GM13976 (cell line): ENCODE results near the gene UTP20.

Experiments
- DNase-seq: peaks from one replicate; pipeline ENCODE4 v3.0.0; 2012; ENCODE audit warnings: low spot score
- CTCF ChIP-seq: IDR thresholded peaks from 2 replicates; pipeline ENCODE4 v1.5.1; 2012; ENCODE audit warnings: borderline replicate concordance, mild to moderate bottlenecking; ENCODE audit not compliant: insufficient read depth; ENCODE audit errors: extremely low read depth, missing control alignments, control extremely low read depth
- in situ Hi-C: fragments of 300-500 bp; cut with MboI; formaldehyde crosslinking; loops from one replicate; pipeline ENCODE4 v1.12.0; 2022; ENCODE audit warnings: low sequenced_read_pairs, mixed read lengths, inconsistent platforms; ENCODE audit not compliant: unreplicated experiment

Gene UTP20

GRCh38 chr12:101305794-101306193 is 25.9 kb downstream of the UTP20 start:
- in situ Hi-C loops, result no loop called here
- no peak for TF ChIP-seq CTCF
- no peak for DNase-seq

GRCh38 chr12:101322480-101322879 is 42.6 kb downstream of the UTP20 start:
- no peak for DNase-seq
- TF ChIP-seq CTCF, result no peak
- in situ Hi-C loops, result no loop called here

GRCh38 chr12:101323255-101323654 is 43.4 kb downstream of the UTP20 start:
- no peak for TF ChIP-seq CTCF
- DNase-seq, result no peak
- in situ Hi-C loops, result no loop called here

- in situ Hi-C loops, result no loop called here
- no peak for DNase-seq
- TF ChIP-seq CTCF, result no peak
Observed at GRCh38 chr12:101325590-101325989, 45.7 kb downstream of the UTP20 start.

GRCh38 chr12:101327051-101327450 is 47.1 kb downstream of the UTP20 start:
- in situ Hi-C loops, result no loop called here
- no peak for DNase-seq
- no peak for TF ChIP-seq CTCF

- in situ Hi-C loops, result no loop called here
- no peak for TF ChIP-seq CTCF
Observed at GRCh38 chr12:101327546-101327945, 47.6 kb downstream of the UTP20 start.

GRCh38 chr12:101328917-101329316 is 49.0 kb downstream of the UTP20 start:
- no peak for DNase-seq
- in situ Hi-C loops, result no loop called here
- no peak for TF ChIP-seq CTCF

More at GRCh38 chr12:101327546-101327945, 47.6 kb downstream of the UTP20 start:
- no peak for DNase-seq
